Duodenal mucosa (tissue), 2 donors: ENCODE data around the gene COX5B.
A peak's percentile ranks its signal among the peaks of the same experiment; 100 is the strongest.

Source experiments
- H3K27ac ChIP-seq: one replicate; pipeline ENCODE4 v1.7.0; 2013; ENCODE audit warnings: low read depth, low read length
- H3K27me3 ChIP-seq, 2 donors: one replicate each; pipeline ENCODE4 v1.7.0; 2013; ENCODE audit warnings: low read length in 2 of 2, control low read depth in 1 of 2; ENCODE audit not compliant: insufficient read depth in 2 of 2, control insufficient read depth in 1 of 2
- H3K36me3 ChIP-seq, 2 donors: one replicate each; pipeline ENCODE4 v1.7.0; 2013; ENCODE audit warnings: low read length in 2 of 2, control low read depth in 1 of 2; ENCODE audit not compliant: insufficient read depth in 2 of 2, control insufficient read depth in 1 of 2
- H3K4me1 ChIP-seq, 2 donors: one replicate each; pipeline ENCODE4 v1.7.0; 2013; ENCODE audit warnings: low read length in 2 of 2, control low read depth in 1 of 2; ENCODE audit not compliant: insufficient read depth in 2 of 2, control insufficient read depth in 1 of 2
- H3K4me3 ChIP-seq, 2 donors: one replicate each; pipeline ENCODE4 v1.7.0; 2013; ENCODE audit warnings: low read length in 2 of 2, low read depth in 1 of 2
- H3K9ac ChIP-seq, 2 donors: one replicate each; pipeline ENCODE4 v1.7.0; 2013; ENCODE audit warnings: low read length in 2 of 2, low read depth in 1 of 2
- H3K9me3 ChIP-seq, 2 donors: one replicate each; pipeline ENCODE4 v1.7.0; 2013; ENCODE audit warnings: low read length in 2 of 2, control low read depth in 1 of 2; ENCODE audit not compliant: control insufficient read depth in 1 of 2

The COX5B gene

DNA sequence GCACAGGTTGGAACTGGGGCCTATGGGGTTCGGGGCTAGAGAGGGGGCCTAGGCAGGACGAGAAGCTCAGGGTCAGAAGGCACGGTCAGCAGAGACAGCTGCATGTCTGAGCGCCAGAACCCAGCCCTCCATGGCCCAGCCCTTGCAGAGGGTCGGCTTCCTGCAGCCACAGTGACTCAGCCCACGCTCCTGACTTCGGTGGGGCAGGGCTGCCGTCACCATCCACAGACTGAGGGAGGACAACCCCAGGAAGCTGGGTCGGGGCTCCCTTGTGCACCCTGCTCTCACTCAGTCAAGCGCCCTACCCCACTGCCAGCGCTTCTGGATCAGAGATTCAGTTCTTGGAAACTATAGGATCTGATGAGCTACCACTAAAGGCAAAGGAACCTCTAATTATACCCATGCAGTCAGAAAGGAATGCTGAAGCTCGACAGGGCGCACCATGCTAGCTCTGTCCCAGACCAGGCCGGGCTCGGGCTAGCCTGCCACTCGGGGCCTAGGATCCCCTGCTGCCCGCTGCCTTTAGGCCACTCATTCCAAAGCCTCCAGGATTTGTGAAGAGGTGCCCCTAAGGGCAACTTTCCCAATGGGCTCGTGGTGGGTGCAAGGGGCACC, 15.0 kb downstream of the COX5B start:
- Histone ChIP-seq H3K4me1 (peaks cover 20 to 26% of the 10 kb centered on the region in 2 donors), H3K36me3 (peaks cover 24 to 53% of the 10 kb centered on the region in 2 donors), H3K27ac (no peak overlapping the region), H3K27me3 (no peaks in the 10 kb centered on the region), H3K9me3 (no peaks in the 10 kb centered on the region), H3K4me3 (no peak overlapping the region), H3K9ac (no peak overlapping the region)

DNA sequence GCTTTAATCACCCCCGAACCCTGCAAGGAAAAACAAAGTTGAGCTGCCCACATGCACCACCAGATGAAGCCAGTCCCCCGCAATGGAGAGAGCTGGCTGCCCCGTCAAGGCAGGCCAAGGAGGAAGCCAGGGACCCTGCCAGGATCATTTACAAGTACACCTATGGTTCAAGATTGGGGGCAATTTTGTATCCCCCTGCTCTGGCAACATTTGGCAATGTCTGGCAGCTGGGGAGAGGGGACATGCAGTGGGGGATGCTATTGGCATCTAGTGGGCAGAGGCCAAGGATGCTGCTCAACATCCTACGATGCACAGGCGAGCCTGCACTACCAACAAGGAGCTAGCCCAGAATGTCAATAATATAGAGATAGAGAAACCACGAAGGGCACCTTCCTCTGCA, 16.1 kb downstream of the COX5B start:
- Histone ChIP-seq H3K9ac (peak overlapping the region in 1 of 2 donors; percentile 89), H3K4me1 (peaks cover 23 to 29% of the 10 kb centered on the region in 2 donors), H3K4me3 (peak overlapping the region; percentile 89 to 90), H3K9me3 (no peaks in the 10 kb centered on the region), H3K27ac (no peak overlapping the region), H3K27me3 (no peaks in the 10 kb centered on the region), H3K36me3 (peaks cover 15 to 42% of the 10 kb centered on the region in 2 donors)

DNA sequence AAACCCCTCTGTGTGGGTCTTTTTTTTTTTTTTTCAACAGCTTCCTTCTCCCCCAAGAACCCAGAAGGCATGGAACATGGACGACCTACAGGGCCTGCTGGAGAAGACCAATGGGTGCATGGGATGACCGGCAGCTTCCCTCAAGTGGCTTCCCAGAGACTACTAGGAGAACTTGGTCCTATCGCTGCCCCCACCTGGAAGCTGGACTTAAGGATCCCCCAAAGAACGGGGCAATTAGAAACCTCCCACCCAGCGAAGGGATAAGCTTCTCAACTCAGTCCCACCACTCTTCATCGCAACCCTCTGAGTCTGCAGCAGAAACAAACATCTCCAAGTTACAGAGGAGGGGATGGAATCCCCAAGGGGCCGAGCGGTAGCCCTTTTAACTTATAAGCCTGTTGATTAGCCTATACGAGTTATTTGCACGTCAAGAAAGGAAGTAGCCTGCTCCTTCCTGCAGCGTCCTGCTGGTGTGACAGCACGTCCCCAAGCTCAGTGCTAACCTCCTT, 16.6 kb downstream of the COX5B start:
- H3K9me3 ChIP-seq = no peaks in the 10 kb centered on the region
- no peaks in the 10 kb centered on the region for H3K27me3 ChIP-seq
- peaks cover 23 to 30% of the 10 kb centered on the region in 2 donors for H3K4me1 ChIP-seq
- peak overlapping the region; percentile 89 to 93 for H3K9ac ChIP-seq
- peaks cover 12 to 37% of the 10 kb centered on the region in 2 donors for H3K36me3 ChIP-seq
- H3K27ac ChIP-seq = no peak overlapping the region
- H3K4me3 ChIP-seq = peak overlapping the region; percentile 89 to 90

DNA sequence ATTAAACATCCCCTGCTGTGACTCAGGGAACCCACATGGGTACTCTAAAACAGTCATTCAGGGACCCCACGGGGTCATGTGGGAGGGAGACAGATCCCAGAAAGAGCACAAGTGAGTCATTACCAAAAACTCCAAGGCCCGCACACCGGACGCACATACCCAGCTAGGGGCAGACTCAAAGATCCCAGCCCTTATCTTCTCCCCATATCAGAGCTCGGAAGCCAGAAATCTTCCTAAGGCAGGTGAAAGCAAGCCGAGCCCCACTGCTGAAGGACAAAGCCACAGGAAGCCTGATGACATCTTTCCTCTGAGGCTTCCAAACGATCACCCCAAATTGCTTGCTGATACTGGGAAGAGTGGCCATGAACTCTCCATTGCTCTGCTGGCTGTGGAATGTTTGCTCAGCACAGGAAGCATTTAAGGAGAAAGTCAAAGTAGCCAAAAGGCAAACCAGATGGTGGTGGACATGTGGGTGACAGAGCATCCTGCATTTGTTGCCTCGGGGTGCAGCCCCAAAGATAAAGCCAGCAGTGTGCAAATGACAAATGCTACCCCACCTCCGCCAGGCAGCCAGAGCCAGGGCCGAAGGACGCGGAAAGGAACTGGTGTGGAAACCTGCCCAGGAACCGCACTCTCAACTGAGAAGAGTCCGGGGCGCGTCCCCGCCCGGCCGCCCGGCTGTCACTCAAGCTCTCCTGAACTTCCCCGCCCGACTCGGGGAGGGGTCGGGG, 17.2 kb downstream of the COX5B start:
- Histone ChIP-seq H3K27me3 (no peaks in the 10 kb centered on the region), H3K4me3 (peak overlapping the region; percentile 89 to 90), H3K27ac (peak overlapping the region; percentile 88), H3K4me1 (peaks cover 23 to 30% of the 10 kb centered on the region in 2 donors), H3K36me3 (peaks cover 11 to 31% of the 10 kb centered on the region in 2 donors), H3K9me3 (no peaks in the 10 kb centered on the region), H3K9ac (peak overlapping the region; percentile 89 to 93)

DNA sequence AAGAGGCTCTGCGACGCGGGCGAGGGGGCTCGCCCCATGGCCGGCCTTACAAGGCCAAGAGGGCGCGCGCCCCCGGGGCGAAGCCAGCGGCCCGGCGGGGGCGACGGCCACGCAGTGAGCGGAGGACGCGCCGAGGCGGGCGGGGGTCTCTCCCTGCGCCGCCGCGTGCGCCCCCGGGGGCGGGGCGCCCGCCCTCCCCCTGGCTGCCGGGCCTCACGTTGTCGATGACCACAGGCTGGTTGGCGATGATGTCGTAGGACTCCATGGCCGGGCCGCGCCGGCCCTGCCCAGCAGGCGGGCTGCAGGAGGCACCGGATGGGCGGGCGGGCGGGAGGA, 17.7 kb downstream of the COX5B start:
- Histone ChIP-seq H3K9me3 (no peaks in the 10 kb centered on the region), H3K27ac (peak overlapping the region; percentile 88), H3K4me3 (peak overlapping the region; percentile 89 to 90), H3K36me3 (peaks cover 8 to 26% of the 10 kb centered on the region in 2 donors), H3K4me1 (peaks cover 23 to 30% of the 10 kb centered on the region in 2 donors), H3K9ac (peak overlapping the region; percentile 89 to 93), H3K27me3 (no peaks in the 10 kb centered on the region)

DNA sequence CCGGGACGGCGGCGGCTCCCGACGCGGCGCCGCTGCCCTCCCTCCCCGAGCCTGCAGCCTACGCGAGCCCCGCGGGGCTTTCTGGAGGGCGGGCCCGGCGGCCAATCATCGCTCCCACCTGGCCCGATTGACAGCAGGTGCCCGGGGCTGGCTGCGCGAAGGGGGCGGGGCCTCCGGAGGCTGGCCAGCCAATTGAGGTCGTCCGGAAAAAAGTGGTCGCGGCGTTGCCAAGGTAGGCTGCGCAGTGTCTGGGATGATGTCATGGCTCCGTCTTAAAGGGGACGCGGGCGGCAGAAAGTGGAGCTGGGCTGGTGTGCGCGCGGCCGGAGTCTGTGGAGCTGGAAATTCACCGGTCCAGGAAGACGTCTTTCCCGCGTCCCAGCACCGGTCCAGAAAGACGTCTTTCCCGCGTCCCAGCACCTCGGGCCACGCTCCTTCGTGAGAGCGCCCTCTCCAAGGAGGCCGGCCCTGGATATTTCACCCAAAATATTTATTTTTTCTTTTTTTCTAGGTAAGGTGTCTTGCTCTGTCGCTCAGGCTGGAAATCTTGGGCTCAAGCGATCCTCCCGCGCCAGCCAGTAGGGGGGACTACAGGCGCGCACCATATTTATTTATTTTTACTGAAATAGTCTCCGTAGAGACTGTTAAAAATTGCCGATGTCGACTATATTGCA, 18.2 kb downstream of the COX5B start, which contains the start of gene ACTR1B:
Gene ACTR1B (minus strand): TSS at position 83 of the 674 bp plus-strand sequence. CDS start 154 bp downstream, outside the sequence.
- H3K27ac ChIP-seq = peak within 1 kb of the TSS; percentile 96
- peaks cover 23 to 30% of the 10 kb centered on the region in 2 donors for H3K4me1 ChIP-seq
- peak within 1 kb of the TSS; percentile 89 to 90 for H3K4me3 ChIP-seq
- no peaks in the 10 kb centered on the region for H3K9me3 ChIP-seq
- H3K27me3 ChIP-seq = no peaks in the 10 kb centered on the region
- H3K36me3 ChIP-seq = peaks cover 3 to 21% of the 10 kb centered on the region in 2 donors
- H3K9ac ChIP-seq = peak within 1 kb of the TSS; percentile 93 to 95

DNA sequence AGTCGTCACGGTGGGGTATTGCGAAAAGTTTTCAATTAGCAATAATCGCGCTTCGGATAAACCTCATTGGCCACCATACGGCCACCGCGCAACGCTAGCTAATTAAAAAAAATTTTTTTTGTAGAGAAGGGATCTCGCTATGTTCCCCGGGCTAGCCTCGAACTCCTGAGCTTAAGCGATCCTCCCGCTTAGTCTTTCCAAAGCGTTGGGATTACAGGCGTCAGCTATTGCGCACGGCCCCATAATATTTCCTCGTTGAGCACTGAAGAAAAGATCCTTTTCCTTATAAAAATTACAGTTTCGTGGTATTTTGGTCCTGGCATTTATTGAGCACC, 18.7 kb downstream of the COX5B start:
- H3K4me3 ChIP-seq = peak overlapping the region; percentile 79 to 82
- H3K27ac ChIP-seq = peak overlapping the region; percentile 96
- peak overlapping the region; percentile 91 to 95 for H3K9ac ChIP-seq
- H3K9me3 ChIP-seq = no peaks in the 10 kb centered on the region
- no peaks in the 10 kb centered on the region for H3K27me3 ChIP-seq
- H3K36me3 ChIP-seq = peaks cover 0 to 16% of the 10 kb centered on the region in 2 donors
- H3K4me1 ChIP-seq = peaks cover 23 to 30% of the 10 kb centered on the region in 2 donors

DNA sequence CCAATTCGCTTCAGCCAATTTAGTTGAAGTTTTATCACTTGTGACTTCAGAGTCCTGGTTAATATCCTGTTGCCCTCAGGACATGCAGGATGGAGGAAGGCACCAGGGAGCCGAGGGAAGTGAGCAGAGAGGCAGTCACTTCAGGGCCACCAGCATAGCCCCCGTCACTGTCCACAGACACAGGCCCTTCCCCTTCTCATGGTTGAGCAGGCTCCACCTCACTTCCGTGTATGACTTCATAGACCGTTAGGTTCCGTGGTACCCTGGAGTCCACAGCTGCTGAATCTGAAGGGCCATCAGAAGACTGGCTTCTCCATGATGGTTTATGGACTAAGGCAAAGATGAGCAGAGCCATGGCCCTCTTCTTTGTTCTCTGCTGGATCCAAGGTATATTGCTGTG, 23.6 kb downstream of the COX5B start, which contains the start of gene C2orf92:
Gene C2orf92 (plus strand): TSS at position 266 of the 400 bp plus-strand sequence. CDS start 76 bp downstream, at position 342.
- H3K27me3 ChIP-seq = no peaks in the 10 kb centered on the region

DNA sequence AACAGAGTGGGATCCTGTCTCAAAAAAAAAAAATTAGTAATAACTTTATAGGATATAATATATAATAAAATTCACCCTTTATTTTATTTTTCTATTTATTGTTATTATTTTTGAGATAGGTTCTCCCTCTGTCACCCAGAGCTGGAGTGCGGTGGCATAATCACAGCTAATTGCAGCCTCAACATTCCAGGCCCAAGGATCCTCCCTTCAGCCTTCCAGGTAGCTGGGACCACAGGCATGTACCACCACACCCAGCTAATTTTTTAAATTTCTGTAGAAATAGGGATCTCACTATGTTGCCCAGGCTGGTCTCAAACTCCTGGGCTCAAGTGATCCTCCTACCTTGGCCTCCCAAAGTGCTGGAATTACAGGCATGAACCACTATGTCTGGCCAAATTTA, 24.6 kb downstream of the COX5B start:
- Histone ChIP-seq H3K4me1 (peaks cover 3 to 12% of the 10 kb centered on the region in 2 donors), H3K9ac (no peak overlapping the region), H3K27me3 (no peaks in the 10 kb centered on the region), H3K4me3 (no peak overlapping the region), H3K9me3 (no peaks in the 10 kb centered on the region), H3K27ac (no peak overlapping the region), H3K36me3 (no peaks in the 10 kb centered on the region)

More for the DNA sequence above, 23.6 kb downstream of the COX5B start, which contains the start of gene C2orf92:
- Histone ChIP-seq H3K4me3 (no peak within 1 kb of the TSS), H3K4me1 (peaks cover 3 to 18% of the 10 kb centered on the region in 2 donors), H3K9ac (no peak within 1 kb of the TSS), H3K9me3 (no peaks in the 10 kb centered on the region), H3K36me3 (no peaks in the 10 kb centered on the region), H3K27ac (no peak within 1 kb of the TSS)

DNA sequence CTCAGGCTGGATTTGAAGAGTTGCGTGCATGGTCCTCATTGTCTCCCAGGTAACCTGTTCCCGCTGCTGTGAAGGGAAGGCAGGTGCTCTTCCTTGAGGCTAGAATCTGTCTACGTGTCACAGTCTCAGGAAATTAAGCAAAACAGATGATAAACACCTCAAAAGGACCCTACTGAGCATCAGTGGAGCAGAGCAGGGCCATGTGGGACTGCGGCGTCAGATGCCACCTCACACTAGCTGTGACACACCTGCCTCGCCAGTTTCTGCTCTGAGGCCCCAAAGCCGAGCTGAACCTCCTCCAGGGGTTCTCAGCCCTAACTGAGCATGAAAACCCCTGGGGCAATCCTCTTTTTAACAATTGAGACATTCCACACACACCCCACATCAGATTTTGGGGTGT, 25.7 kb downstream of the COX5B start:
- H3K9ac ChIP-seq = no peak overlapping the region
- H3K36me3 ChIP-seq = no peaks in the 10 kb centered on the region
- H3K4me3 ChIP-seq = no peak overlapping the region
- peaks cover 3 to 12% of the 10 kb centered on the region in 2 donors for H3K4me1 ChIP-seq
- H3K27ac ChIP-seq = no peak overlapping the region
- no peaks in the 10 kb centered on the region for H3K9me3 ChIP-seq
- no peaks in the 10 kb centered on the region for H3K27me3 ChIP-seq
